ENCODE data around the gene FAT2. TPM values are rescaled to one million over a fixed set of nuclear protein-coding genes. Genes with fewer than 3 reads are reported as not detected.

Gene FAT2
- total and polyA plus RNA-seq, 10 of the 15 experiments (the other 5 are each of a cell fraction or from before 2014, with no cell fraction given) = 0.01 to 0.06 (median 0.03) TPM; not detected in 3

GRCh38 chr5:151620461-151620840 lies 29.3 kb upstream of the FAT2 start:
- POLR2A ChIA-PET = no interaction called here
- H3K9me3 ChIP-seq (replicated peaks; ENCODE audit: control insufficient read depth, insufficient read depth, low read length) = no peaks in the 10 kb centered on the region
- RAD21 ChIA-PET (ENCODE audit: unreplicated experiment) = no interaction called here
- intact Hi-C loops (cut with micrococcal nuclease; ENCODE audit: unreplicated experiment) (no loop called here), in situ Hi-C loops (cut with MboI) (no loop called here)
- H3K79me2 ChIP-seq (ENCODE audit: control insufficient read depth, insufficient read depth, low read length) = no peaks in the 10 kb centered on the region
- CTCF ChIA-PET = no interaction called here
- 59% methylated on average over 6 of the region's 6 CpGs for WGBS (ENCODE audit: insufficient coverage, insufficient replicate concordance, low lambda C conversion rate, missing lambda C conversion rate)
- BruUV-seq (replicated peaks) = no TSS peak
- FAIRE-seq = no peak
- no peaks in the 10 kb centered on the region; a peak in 1 of 4 replicates for H3K27me3 ChIP-seq (replicated peaks in 1 of 2; ENCODE audit: control insufficient read depth in 2 of 2, insufficient read depth in 2 of 2, low read length in 1 of 2)
- H3K9ac ChIP-seq (ENCODE audit: control insufficient read depth, insufficient read depth, low read length) = no peak overlapping the region
- no peak overlapping the region for H2AFZ ChIP-seq (ENCODE audit: control insufficient read depth, low read depth, low read length)
- no peaks in the 10 kb centered on the region for H3K36me3 ChIP-seq (ENCODE audit: control insufficient read depth in 2 of 2, insufficient read depth in 2 of 2, low read length in 1 of 2)
- no peak for DNase-seq (ENCODE audit: low read depth, low spot score)
- ATAC-seq = no peak
- H3K4me2 ChIP-seq (ENCODE audit: control insufficient read depth, insufficient read depth) = no peak overlapping the region
- H4K20me1 ChIP-seq (ENCODE audit: control insufficient read depth, insufficient read depth) = no peaks in the 10 kb centered on the region
- no peak overlapping the region for H3K27ac ChIP-seq (ENCODE audit: control insufficient read depth, insufficient read depth)
- SMC1A ChIA-PET (ENCODE audit: uncharacterized antibody, unreplicated experiment) = interaction anchor here (1.9 kb wide), 1 partner anchor 32 kb away, joined by 6 read pairs; no protein-coding TSS in a partner anchor
- no peaks in the 10 kb centered on the region; the same call in 1 of the 2 replicates for H3K4me1 ChIP-seq (ENCODE audit: control insufficient read depth, insufficient read depth, low read length)
- H3K4me3 ChIP-seq = no peak overlapping the region
- no peak for TF ChIP-seq ELK1 (IDR thresholded peaks at IDR 0.05; ENCODE audit: low read depth, low read length)
- no peak for TF ChIP-seq NFYB (IDR thresholded peaks at IDR 0.05; ENCODE audit: insufficient read depth, low read depth, low read length)
- no peak for TF ChIP-seq JUNB (IDR thresholded peaks at IDR 0.05)
- TF ChIP-seq ZNF592 (IDR thresholded peaks at IDR 0.05) = no peak
- TF ChIP-seq KDM1A (IDR thresholded peaks at IDR 0.05; ENCODE audit: borderline replicate concordance) = no peak
- no peak for TF ChIP-seq IRF4 (IDR thresholded peaks at IDR 0.05; ENCODE audit: low read depth, low read length)
- TF ChIP-seq ZNF207 (IDR thresholded peaks at IDR 0.05; ENCODE audit: borderline replicate concordance) = no peak
- no peak for TF ChIP-seq FOS (IDR thresholded peaks at IDR 0.05; ENCODE audit: borderline replicate concordance, extremely low read depth, insufficient read length)
- TF ChIP-seq E4F1 (IDR thresholded peaks at IDR 0.05; ENCODE audit: borderline replicate concordance, partially characterized antibody) = no peak
- no peak for TF ChIP-seq BACH1 (IDR thresholded peaks at IDR 0.05; ENCODE audit: borderline replicate concordance)
- TF ChIP-seq FOXM1 (IDR thresholded peaks at IDR 0.05; ENCODE audit: low read depth, low read length) = no peak
- TF ChIP-seq ASH2L (IDR thresholded peaks at IDR 0.05; ENCODE audit: borderline replicate concordance, low read depth) = no peak
- no peak for TF ChIP-seq RAD51 (IDR thresholded peaks at IDR 0.05)
- TF ChIP-seq CHD2 (IDR thresholded peaks at IDR 0.05; ENCODE audit: borderline replicate concordance, low read depth, low read length) = no peak
- no peak for TF ChIP-seq BCL11A (IDR thresholded peaks at IDR 0.05; ENCODE audit: low read depth, low read length)
- TF ChIP-seq SIN3A (IDR thresholded peaks at IDR 0.05; ENCODE audit: low read depth, low read length) = no peak
- no peak for TF ChIP-seq PKNOX1 (IDR thresholded peaks at IDR 0.05)
- no peak for TF ChIP-seq EED (IDR thresholded peaks at IDR 0.05; ENCODE audit: low read depth)
